GM06990 (cell line): ENCODE results near the gene KBTBD4.
"Not testable (repeated sequence)": the region's sequence is repeated elsewhere in the genome, so short reads cannot be mapped to it uniquely, and the experiment has no call there.

Source experiments
- DNase-seq: peaks from one replicate; pipeline ENCODE4 v3.0.0-alpha.2; 2011; ENCODE audit not compliant: insufficient read length; ENCODE audit errors: extremely low read depth
- H3K27me3 ChIP-seq: replicated peaks from 2 replicates; pipeline ENCODE4 v1.6.0; 2011; ENCODE audit warnings: low read length; ENCODE audit not compliant: control insufficient read depth, insufficient read depth
- H3K36me3 ChIP-seq: 2 replicates; pipeline ENCODE4 v1.5.1; 2011; ENCODE audit warnings: low read length; ENCODE audit not compliant: control insufficient read depth, insufficient read depth
- H3K4me3 ChIP-seq: replicated peaks from 2 replicates; pipeline ENCODE4 v1.5.1; 2011; ENCODE audit warnings: low read depth, mild to moderate bottlenecking, control low read depth, low read length
- TF ChIP-seq, protein P1 (sequence below): IDR thresholded peaks from 2 replicates; pipeline ENCODE4 v1.5.1; 2011; ENCODE audit warnings: low read length, control low read depth, mild to moderate bottlenecking, inconsistent platforms; ENCODE audit not compliant: insufficient read depth, poor library complexity, severe bottlenecking

KBTBD4 gene

DNA sequence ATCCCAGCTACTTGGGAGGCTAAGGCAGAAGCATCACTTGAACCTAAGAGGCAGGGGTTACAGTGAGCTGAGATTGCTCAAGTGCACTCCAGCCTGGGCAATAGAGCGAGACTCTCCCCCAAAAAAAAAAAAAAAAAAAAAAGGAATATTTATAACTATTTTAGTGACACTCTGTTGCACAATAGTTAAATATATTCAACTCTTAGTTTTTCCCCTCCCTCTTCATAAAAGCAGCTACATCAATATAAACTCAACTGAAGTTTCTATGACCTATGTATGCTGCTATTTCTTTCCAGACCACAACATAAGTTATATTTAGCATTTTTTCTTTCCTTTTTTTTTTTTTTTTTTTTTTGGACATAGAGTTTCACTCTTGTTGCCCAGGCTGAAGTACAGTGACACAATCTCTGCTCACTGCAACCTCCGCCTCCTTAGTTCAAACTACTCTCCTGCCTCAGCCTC lies 45.0 kb downstream of the KBTBD4 start:
- no peak for DNase-seq
- Histone ChIP-seq H3K4me3 (no peak overlapping the region), H3K36me3 (no peaks in the 10 kb centered on the region), H3K27me3 (no peaks in the 10 kb centered on the region)
- TF ChIP-seq, protein P1, sequence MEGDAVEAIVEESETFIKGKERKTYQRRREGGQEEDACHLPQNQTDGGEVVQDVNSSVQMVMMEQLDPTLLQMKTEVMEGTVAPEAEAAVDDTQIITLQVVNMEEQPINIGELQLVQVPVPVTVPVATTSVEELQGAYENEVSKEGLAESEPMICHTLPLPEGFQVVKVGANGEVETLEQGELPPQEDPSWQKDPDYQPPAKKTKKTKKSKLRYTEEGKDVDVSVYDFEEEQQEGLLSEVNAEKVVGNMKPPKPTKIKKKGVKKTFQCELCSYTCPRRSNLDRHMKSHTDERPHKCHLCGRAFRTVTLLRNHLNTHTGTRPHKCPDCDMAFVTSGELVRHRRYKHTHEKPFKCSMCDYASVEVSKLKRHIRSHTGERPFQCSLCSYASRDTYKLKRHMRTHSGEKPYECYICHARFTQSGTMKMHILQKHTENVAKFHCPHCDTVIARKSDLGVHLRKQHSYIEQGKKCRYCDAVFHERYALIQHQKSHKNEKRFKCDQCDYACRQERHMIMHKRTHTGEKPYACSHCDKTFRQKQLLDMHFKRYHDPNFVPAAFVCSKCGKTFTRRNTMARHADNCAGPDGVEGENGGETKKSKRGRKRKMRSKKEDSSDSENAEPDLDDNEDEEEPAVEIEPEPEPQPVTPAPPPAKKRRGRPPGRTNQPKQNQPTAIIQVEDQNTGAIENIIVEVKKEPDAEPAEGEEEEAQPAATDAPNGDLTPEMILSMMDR: no peak

DNA sequence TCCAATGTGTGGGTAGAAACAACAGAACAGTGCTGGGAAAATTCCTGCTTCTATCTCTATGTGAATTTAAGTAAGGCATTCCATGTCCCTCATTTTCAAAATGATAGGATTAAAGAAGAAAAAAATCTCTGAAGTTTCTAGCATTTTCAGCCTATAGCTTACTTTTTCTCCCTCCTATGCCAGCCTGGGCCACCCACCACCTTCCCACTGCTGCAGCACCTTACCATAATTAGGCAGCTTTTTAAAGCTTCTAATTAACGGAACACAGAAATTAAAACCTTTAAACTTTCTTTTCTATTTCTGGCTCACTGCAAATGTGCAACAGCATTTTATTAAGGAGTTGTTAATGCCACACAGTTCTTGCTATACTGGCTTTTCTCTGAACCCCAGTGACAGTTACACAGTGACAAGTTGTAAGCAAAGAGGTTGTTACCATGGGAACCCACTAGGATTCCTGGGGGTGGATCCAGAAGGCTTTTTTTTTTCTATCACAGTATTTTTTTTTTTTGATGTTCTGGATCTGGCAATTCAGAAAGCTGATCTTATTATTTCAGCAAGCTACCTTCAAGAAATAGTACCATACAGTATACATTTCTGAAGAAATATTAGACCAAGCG lies 46.1 kb downstream of the KBTBD4 start:
- no peak for DNase-seq
- Histone ChIP-seq H3K36me3 (no peaks in the 10 kb centered on the region), H3K4me3 (no peak overlapping the region), H3K27me3 (no peaks in the 10 kb centered on the region)
- TF ChIP-seq, protein P1: no peak

GRCh38 chr11:47531666-47532065 lies 47.1 kb downstream of the KBTBD4 start:
- Histone ChIP-seq H3K27me3 (no peaks in the 10 kb centered on the region), H3K36me3 (no peaks in the 10 kb centered on the region), H3K4me3 (no peak overlapping the region)
- TF ChIP-seq, protein P1: no peak
- no peak for DNase-seq

GRCh38 chr11:47530721-47531120 lies 48.0 kb downstream of the KBTBD4 start:
- DNase-seq, H3K36me3 ChIP-seq, H3K27me3 ChIP-seq: not testable (repeated sequence)

GRCh38 chr11:47529951-47530350 lies 48.8 kb downstream of the KBTBD4 start:
- DNase-seq: no peak
- no peaks in the 10 kb centered on the region for H3K27me3 ChIP-seq
- TF ChIP-seq, protein P1: no peak
- H3K36me3 ChIP-seq: no peaks in the 10 kb centered on the region
- no peak overlapping the region for H3K4me3 ChIP-seq

More at GRCh38 chr11:47530721-47531120, 48.0 kb downstream of the KBTBD4 start:
- not testable (repeated sequence) for H3K4me3 ChIP-seq

DNA sequence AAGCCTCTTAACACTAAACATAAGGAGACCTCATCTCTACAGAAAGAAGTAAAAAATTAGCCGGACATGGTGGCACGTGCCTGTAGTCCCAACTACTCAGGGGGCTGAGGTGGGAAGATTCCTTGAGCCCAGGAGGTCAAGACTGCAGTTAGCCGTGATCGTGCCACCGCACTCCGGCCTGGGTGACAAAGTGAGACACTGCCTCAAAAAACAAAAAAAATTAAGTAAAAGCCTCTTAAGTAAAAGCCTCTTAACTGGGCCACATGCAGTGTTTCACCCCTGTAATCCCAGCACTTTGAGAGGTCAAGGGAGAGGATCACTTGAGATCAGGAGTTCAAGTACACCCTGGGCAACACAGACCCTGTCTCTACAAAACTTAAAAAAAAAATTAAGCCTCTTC lies 51.6 kb downstream of the KBTBD4 start:
- TF ChIP-seq, protein P1: no peak
- Histone ChIP-seq H3K4me3 (no peak overlapping the region), H3K36me3 (no peaks in the 10 kb centered on the region), H3K27me3 (no peaks in the 10 kb centered on the region)
- DNase-seq: no peak

DNA sequence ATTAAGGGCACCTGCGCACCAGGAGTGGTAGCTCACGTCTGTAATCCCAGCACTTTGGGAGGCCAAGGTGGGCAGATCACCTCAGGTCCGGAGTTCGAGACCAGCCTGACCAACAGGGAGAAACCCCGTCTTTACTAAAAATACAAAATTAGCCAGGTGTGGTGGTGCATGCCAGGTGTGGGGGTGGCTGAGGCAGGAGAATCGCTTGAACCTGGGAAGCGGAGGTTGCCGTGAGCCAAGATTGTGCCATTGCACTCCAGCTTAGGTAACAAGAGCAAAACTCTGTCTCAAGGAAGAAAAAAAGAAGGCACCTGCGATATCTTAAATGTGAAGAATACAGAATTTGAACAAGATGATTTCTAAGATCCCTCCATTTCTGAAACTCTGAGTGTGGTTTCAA lies 52.7 kb downstream of the KBTBD4 start:
- H3K36me3 ChIP-seq, H3K4me3 ChIP-seq, DNase-seq, H3K27me3 ChIP-seq: not testable (repeated sequence)
